ENCODE results near the gene RER1.

The RER1 gene

GRCh38 chr1:2375923-2376260 lies 15.7 kb upstream of the RER1 start:
- H3K27ac ChIP-seq = no peak overlapping the region
- no peak for TF ChIP-seq CTCF (IDR thresholded peaks at IDR 0.05; ENCODE audit: low read depth, low read length, missing control alignments)
- H3K4me3 ChIP-seq (ENCODE audit: low read depth, low read length) = no peak overlapping the region
- H3K36me3 ChIP-seq (replicated peaks) = no peaks in the 10 kb centered on the region
- in situ Hi-C loops (cut with HindIII; ENCODE audit: low pct_ligation_motif_present, low sequenced_read_pairs) = no loop called here
- H3K27me3 ChIP-seq (replicated peaks) = no peaks in the 10 kb centered on the region
- no peak for DNase-seq

- in situ Hi-C loops (cut with HindIII; ENCODE audit: low pct_ligation_motif_present, low sequenced_read_pairs) = no loop called here
- no peak for TF ChIP-seq CTCF (IDR thresholded peaks at IDR 0.05; ENCODE audit: low read depth, low read length, missing control alignments)
- Histone ChIP-seq H3K4me3 (ENCODE audit: low read depth, low read length) (no peak overlapping the region), H3K36me3 (replicated peaks) (no peaks in the 10 kb centered on the region), H3K27ac (no peak overlapping the region), H3K27me3 (replicated peaks) (no peaks in the 10 kb centered on the region)
- no peak for DNase-seq
Measured at GRCh38 chr1:2376261-2376741, 15.3 kb upstream of the RER1 start.

- in situ Hi-C loops (cut with HindIII; ENCODE audit: low pct_ligation_motif_present, low sequenced_read_pairs) = no loop called here
- TF ChIP-seq CTCF (IDR thresholded peaks at IDR 0.05; ENCODE audit: low read depth, low read length, missing control alignments) = no peak
- DNase-seq = no peak
- Histone ChIP-seq H3K36me3 (replicated peaks) (no peaks in the 10 kb centered on the region), H3K4me3 (ENCODE audit: low read depth, low read length) (no peak overlapping the region), H3K27me3 (replicated peaks) (no peaks in the 10 kb centered on the region), H3K27ac (no peak overlapping the region)
Measured at GRCh38 chr1:2376931-2377672, 14.5 kb upstream of the RER1 start.

GRCh38 chr1:2377751-2378440 lies 13.7 kb upstream of the RER1 start:
- DNase-seq = no peak
- TF ChIP-seq CTCF (IDR thresholded peaks at IDR 0.05; ENCODE audit: low read depth, low read length, missing control alignments) = no peak
- Histone ChIP-seq H3K36me3 (replicated peaks) (no peaks in the 10 kb centered on the region), H3K27ac (no peak overlapping the region), H3K27me3 (replicated peaks) (no peaks in the 10 kb centered on the region), H3K4me3 (ENCODE audit: low read depth, low read length) (no peak overlapping the region)
- in situ Hi-C loops (cut with HindIII; ENCODE audit: low pct_ligation_motif_present, low sequenced_read_pairs) = no loop called here

GRCh38 chr1:2378441-2378851 lies 13.2 kb upstream of the RER1 start:
- Histone ChIP-seq H3K27me3 (replicated peaks) (no peaks in the 10 kb centered on the region), H3K27ac (no peak overlapping the region), H3K36me3 (replicated peaks) (no peaks in the 10 kb centered on the region), H3K4me3 (ENCODE audit: low read depth, low read length) (no peak overlapping the region)
- no peak for TF ChIP-seq CTCF (IDR thresholded peaks at IDR 0.05; ENCODE audit: low read depth, low read length, missing control alignments)
- in situ Hi-C loops (cut with HindIII; ENCODE audit: low pct_ligation_motif_present, low sequenced_read_pairs) = no loop called here
- no peak for DNase-seq
